ENCODE results near the gene KSR2.

KSR2 gene

GRCh38 chr12:117836999-117837736 lies 131.6 kb downstream of the KSR2 start:
- peak; percentile 96 for TF ChIP-seq CTCF (IDR thresholded peaks at IDR 0.05; ENCODE audit: borderline replicate concordance, control extremely low read depth, extremely low read depth, insufficient read depth, missing control alignments)
- in situ Hi-C loops (cut with MboI; ENCODE audit: low sequenced_read_pairs, unreplicated experiment) = loop anchor here (25.0 kb wide), 2 partner anchors 475 to 625 kb away; partner anchors contain the start of gene NOS1
- DNase-seq (ENCODE audit: low spot score) = peak; percentile 77

DNA sequence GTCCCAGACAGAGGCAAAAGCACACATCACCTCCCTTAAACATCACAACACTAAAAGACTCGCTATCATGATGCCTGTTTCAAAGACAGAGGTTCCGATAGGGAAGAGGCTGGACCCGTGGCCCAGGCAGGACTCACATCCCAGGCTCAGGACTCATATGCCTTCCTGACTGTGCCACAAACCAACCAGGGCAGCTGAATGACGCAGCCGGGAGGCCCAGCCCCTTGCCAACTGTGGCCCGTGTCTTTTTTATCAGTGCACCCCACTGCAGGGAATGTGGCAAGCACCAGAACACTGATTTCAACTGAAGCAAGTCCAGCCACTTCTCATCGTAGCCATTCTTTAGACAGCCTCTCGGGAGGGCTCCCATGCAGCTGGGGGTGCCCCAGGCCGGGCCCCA lies 132.3 kb downstream of the KSR2 start:
- TF ChIP-seq CTCF (IDR thresholded peaks at IDR 0.05; ENCODE audit: borderline replicate concordance, control extremely low read depth, extremely low read depth, insufficient read depth, missing control alignments) = no peak
- in situ Hi-C loops (cut with MboI; ENCODE audit: low sequenced_read_pairs, unreplicated experiment) = loop anchor here (25.0 kb wide), 2 partner anchors 474 to 624 kb away; partner anchors contain the start of gene NOS1
- DNase-seq (ENCODE audit: low spot score) = no peak

GRCh38 chr12:117835156-117835555 lies 133.6 kb downstream of the KSR2 start:
- in situ Hi-C loops (cut with MboI; ENCODE audit: low sequenced_read_pairs, unreplicated experiment) = loop anchor here (25.0 kb wide), 2 partner anchors 473 to 623 kb away; partner anchors contain the start of gene NOS1
- DNase-seq (ENCODE audit: low spot score) = no peak
- no peak for TF ChIP-seq CTCF (IDR thresholded peaks at IDR 0.05; ENCODE audit: borderline replicate concordance, control extremely low read depth, extremely low read depth, insufficient read depth, missing control alignments)

GRCh38 chr12:117832459-117833457 lies 136.0 kb downstream of the KSR2 start:
- TF ChIP-seq CTCF (IDR thresholded peaks at IDR 0.05; ENCODE audit: borderline replicate concordance, control extremely low read depth, extremely low read depth, insufficient read depth, missing control alignments) = no peak
- in situ Hi-C loops (cut with MboI; ENCODE audit: low sequenced_read_pairs, unreplicated experiment) = loop anchor here (25.0 kb wide), 2 partner anchors 470 to 620 kb away; partner anchors contain the start of gene NOS1
- DNase-seq (ENCODE audit: low spot score) = no peak

GRCh38 chr12:117830471-117830870 lies 138.3 kb downstream of the KSR2 start:
- no peak for TF ChIP-seq CTCF (IDR thresholded peaks at IDR 0.05; ENCODE audit: borderline replicate concordance, control extremely low read depth, extremely low read depth, insufficient read depth, missing control alignments)
- no peak for DNase-seq (ENCODE audit: low spot score)
- in situ Hi-C loops (cut with MboI; ENCODE audit: low sequenced_read_pairs, unreplicated experiment) = loop anchor here (25.0 kb wide), 2 partner anchors 468 to 618 kb away; partner anchors contain the start of gene NOS1

DNA sequence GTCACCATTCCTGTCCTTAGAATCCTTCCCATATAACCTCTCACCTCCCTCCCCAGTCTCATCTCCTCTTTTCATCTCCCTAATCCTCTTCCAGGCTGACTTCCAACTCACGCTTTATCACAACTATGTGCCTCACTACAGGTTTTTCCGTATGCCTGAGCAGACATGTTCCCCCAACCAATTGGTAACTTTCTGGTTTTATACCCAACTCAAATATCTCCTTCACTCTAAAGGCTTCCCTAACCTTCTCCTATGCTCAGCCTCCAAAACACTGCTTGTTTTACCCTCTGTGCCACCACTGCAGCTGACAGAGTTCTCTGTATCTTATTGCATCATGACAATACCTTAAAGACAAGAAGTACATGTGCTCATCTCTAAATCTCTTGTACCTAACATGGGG lies 139.7 kb downstream of the KSR2 start:
- DNase-seq (ENCODE audit: low spot score) = no peak
- no peak for TF ChIP-seq CTCF (IDR thresholded peaks at IDR 0.05; ENCODE audit: borderline replicate concordance, control extremely low read depth, extremely low read depth, insufficient read depth, missing control alignments)
- in situ Hi-C loops (cut with MboI; ENCODE audit: low sequenced_read_pairs, unreplicated experiment) = loop anchor here (25.0 kb wide), 2 partner anchors 467 to 617 kb away; partner anchors contain the start of gene NOS1
